HG02798 (cell line): ENCODE measurements around the gene DYNLT2B.
"Not testable (repeated sequence)": the region's sequence is repeated elsewhere in the genome, so short reads cannot be mapped to it uniquely, and the experiment has no call there.

Experiments used
- ATAC-seq: cut with Tn5 transposase; IDR thresholded peaks from one replicate; pipeline ENCODE4 v1.9.1; 2021; ENCODE audit warnings: mild to moderate bottlenecking; ENCODE audit not compliant: unreplicated experiment, poor library complexity

Gene DYNLT2B

GRCh38 chr3:196317687-196318467 lies at the start of gene DYNLT2B:
Gene DYNLT2B, minus strand, starts transcription at chr3:196318240. Its CDS starts 88 bp downstream, at chr3:196318152.
- ATAC-seq = peak; percentile 93

DNA sequence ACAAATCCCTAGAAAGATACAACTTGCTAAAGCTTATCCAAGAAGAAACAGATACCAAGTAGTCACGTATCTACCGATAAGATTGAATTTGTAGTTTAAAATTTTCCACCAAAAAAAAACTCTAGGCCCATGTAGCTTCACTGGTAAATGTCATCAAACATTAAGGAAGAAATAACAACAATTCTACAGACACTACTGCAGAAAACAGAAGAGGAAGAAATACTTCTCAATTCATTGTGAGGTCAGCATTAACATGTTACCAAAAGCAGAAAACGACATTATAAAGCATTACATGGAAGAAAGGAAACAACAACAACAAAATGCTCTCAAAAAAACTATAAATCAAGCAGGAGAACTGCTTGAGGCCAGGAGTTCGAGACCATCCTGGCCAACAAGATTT lies 47.7 kb upstream of the DYNLT2B start:
- no peak for ATAC-seq

DNA sequence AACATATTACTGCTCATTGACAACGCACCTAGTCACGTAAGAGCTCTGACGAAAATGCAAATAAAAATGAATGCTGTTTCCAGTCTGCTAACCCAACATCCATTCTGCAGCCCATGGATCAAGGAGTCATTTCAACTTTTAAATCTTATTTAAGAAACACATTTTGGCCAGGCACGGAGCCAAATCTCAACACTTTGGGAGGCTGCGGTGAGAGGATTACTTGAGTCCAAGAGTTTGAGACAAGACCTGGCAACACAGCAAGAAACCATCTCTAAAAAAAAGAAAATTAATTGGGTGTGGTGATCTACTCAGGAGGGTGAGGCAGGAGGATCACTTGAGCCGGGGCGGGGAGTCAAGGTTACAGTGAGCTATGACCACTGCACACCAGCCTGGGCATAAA lies 42.5 kb upstream of the DYNLT2B start:
- ATAC-seq = no peak

- ATAC-seq = not testable (repeated sequence)
Measured at GRCh38 chr3:196358540-196358939, 40.5 kb upstream of the DYNLT2B start.

GRCh38 chr3:196357905-196358304 lies 39.9 kb upstream of the DYNLT2B start:
- ATAC-seq = no peak

- ATAC-seq = no peak
Measured at GRCh38 chr3:196356556-196356955, 38.5 kb upstream of the DYNLT2B start.

GRCh38 chr3:196355668-196356067 lies 37.6 kb upstream of the DYNLT2B start:
- no peak for ATAC-seq

DNA sequence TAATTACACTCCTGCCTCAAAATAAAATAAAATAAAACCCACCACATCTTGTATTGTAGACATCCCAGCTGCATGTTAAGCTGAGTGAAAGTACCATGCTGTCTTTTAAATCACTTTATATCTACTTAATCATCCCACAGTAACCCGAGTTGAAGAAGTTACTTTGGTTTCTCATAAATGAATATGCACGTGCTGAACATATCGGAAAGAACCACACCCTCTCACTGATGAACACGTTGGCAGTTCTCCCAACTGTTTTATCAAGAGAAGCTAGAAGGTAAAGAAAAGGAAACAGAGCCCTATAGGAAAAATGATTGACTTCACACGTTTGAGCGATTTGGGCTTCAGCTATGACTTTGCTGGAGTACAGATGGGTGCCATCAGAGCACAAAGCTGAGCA lies 36.1 kb upstream of the DYNLT2B start:
- no peak for ATAC-seq

- no peak for ATAC-seq
Measured at GRCh38 chr3:196351541-196351940, 33.5 kb upstream of the DYNLT2B start.

DNA sequence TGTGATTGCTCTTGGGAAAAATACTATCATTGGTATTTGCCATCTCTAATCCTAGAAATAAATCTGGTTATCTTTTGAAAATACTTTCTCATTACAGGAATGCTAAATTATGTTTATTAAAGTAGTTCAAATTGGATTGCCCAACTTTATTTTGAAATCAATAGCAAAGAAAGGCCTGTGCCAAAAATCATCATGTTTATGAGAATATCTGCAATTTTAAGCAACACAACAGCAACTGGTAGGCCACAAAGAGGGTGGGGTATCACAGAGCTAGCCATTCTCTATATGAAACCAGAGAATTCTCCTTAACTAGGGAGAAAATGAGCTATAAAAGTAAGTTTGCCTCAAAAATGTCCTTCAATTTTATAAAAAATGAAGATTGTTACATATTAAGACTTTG lies 32.0 kb upstream of the DYNLT2B start:
- ATAC-seq = no peak

DNA sequence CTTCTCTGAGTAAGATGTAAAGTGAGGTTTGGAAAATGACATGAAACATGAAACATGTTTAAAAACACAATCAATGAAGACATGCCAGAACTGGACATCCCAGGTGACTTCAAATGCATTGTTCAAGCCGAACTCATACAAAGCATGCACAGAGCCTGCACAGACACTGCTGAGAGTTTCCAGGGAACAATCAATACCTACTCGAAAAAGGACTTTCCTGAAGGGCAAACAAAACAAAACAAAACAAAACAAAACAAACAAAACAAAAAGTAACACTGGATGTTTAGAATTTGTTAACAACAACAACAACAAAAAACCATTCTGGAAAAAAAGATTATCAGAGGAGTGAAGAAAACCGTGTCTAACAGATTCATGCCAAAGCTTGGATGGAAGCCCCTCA lies 30.7 kb upstream of the DYNLT2B start:
- no peak for ATAC-seq

- ATAC-seq = no peak
Measured at GRCh38 chr3:196344663-196345062, 26.6 kb upstream of the DYNLT2B start.

DNA sequence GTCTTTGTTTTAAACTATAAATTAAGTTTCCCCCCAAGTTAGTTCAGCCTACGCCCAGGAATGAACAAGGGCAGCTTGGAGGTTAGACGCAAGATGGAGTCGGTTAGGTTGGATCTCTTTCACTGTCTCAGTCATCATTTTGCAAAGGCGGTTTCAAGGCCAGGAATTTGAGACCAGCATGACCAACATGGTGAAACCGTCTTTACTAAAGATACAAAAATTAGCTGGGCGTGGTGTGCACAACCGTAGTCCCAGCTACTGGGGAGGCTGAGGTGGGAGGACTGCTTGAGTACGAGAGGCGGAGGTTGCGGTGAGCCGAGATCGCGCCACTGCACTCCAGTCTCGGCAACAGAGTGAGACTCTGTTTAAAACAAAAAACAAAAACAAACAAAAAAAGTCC lies 25.9 kb upstream of the DYNLT2B start:
- not testable (repeated sequence) for ATAC-seq

DNA sequence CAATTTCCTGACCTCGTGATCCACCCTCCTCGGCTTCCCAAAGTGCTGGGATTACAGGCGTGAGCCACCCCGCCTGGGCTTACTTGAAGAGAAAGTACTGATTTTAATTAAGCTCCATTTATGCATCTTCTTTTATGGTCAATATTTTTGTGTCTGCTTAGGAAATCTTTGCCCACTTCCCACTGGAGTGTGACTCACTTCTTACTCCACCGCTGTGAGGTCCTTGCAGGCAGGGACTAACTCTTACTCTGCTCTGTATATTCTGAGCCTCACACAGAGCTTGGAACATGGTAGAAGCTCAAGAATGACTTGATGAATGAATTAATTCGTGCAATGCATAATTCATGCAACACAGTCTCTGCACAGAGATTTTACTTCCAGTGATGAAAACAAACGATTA lies 23.1 kb upstream of the DYNLT2B start:
- no peak for ATAC-seq

GRCh38 chr3:196340466-196340865 lies 22.4 kb upstream of the DYNLT2B start:
- ATAC-seq = no peak

DNA sequence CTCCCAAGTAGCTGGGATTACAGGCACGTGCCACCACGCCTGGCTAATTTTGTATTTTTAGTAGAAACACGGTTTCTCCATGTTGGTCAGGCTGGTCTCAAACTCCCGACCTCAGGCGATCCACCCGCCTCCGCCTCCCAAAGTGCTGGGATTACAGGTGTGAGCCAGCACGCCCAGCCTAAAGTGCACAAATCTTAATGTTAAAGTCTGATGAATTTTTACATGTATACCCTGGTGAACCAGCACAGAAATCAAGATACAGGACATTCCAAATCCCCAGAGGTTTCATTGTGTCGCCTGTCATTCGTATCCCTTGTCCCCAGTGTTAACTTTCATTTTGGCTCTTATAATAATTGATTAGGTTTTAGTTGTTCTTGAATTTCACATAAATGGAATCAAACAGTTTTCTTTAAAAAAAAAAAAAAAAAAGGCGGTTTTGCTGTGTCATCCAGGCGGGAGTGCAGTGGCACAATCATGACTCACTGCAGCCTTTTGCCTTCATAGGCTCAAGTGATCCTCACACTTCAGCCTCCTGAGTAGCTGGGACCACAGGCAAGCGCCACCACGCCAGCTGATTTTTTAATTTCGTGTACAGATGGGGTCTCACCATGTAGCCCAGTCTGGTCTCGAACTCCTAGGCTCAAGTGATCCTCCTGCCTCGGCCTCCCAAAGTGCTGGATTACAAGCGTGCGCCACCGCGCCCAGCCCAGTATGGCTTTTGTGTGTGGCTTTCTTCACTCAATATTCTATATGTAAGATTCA lies 21.6 kb upstream of the DYNLT2B start:
- no peak for ATAC-seq

GRCh38 chr3:196339044-196339443 lies 21.0 kb upstream of the DYNLT2B start:
- no peak for ATAC-seq

DNA sequence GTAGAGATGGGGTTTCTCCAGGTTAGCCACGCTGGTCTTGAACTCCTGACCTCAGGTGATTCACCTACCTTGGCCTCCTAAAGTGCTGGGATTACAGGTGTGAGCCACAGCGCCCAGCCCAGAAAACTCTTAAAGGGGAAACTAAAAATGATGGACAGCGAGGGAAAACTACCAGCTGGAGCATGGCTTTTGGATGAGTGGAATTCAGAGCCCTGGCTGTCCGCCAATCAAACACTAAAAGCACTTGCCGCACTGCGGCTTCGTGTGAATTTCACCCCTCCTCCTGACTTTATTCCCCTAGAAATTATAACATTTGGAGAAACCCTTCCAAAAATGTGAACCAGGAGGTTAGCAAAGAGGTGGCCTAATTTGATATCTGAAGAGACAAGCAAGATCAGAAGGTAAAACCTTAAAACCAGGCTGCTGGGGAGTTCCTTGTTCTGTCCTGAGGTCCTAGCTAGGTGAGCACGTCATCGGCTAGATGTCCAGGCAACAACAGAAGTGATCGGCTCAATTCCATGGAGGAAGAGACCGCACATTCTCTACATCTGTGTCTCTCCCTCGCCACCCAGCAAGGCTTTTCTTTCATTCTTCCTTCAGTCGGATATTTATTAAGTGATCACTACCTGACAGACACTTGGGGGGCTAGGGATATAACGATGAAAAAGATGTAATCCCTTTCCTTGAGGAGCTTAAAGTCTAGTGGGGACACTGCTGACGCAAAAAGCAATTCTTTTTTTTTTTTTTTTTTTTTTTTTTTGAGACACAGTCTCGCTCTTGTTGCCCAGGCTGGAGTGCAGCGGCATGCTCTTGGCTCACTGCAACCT lies 18.5 kb upstream of the DYNLT2B start:
- no peak for ATAC-seq

- no peak for ATAC-seq
Measured at GRCh38 chr3:196335503-196335948, 17.5 kb upstream of the DYNLT2B start.

GRCh38 chr3:196334982-196335381 lies 16.9 kb upstream of the DYNLT2B start:
- no peak for ATAC-seq

- ATAC-seq = no peak
Measured at GRCh38 chr3:196332168-196332567, 14.1 kb upstream of the DYNLT2B start.
